ENCODE measurements around the gene FAM168A.

FAM168A gene

GRCh38 chr11:73395297-73396208, 202.4 kb downstream of the FAM168A start:
- H3K27ac ChIP-seq (ENCODE audit: low read depth, low read length): no peak overlapping the region

GRCh38 chr11:73394416-73395296, 203.3 kb downstream of the FAM168A start:
- no peaks in the 10 kb centered on the region for H3K36me3 ChIP-seq (ENCODE audit: low read length)
- no peak overlapping the region for H3K4me2 ChIP-seq (ENCODE audit: low read depth, low read length, poor library complexity, severe bottlenecking)
- no peak overlapping the region for H3K9ac ChIP-seq (ENCODE audit: low read length)
- H3F3A ChIP-seq (ENCODE audit: insufficient read depth): no peaks in the 10 kb centered on the region
- no peaks in the 10 kb centered on the region for H4K20me1 ChIP-seq (ENCODE audit: low read depth, low read length)
- H3K79me2 ChIP-seq (ENCODE audit: insufficient read depth, low read length): peaks cover 15% of the 10 kb centered on the region
- no peaks in the 10 kb centered on the region for H3K9me2 ChIP-seq (replicated peaks; ENCODE audit: insufficient read depth, low read length)
- H3K9me3 ChIP-seq (ENCODE audit: insufficient read depth, low read length): no peaks in the 10 kb centered on the region
- no peak overlapping the region for H3K27ac ChIP-seq (ENCODE audit: low read depth, low read length)
- no peak for TF ChIP-seq EZH2phosphoT487 (conservative IDR thresholded peaks at IDR 0.05; ENCODE audit: low read length)
- no peak for TF ChIP-seq CTCF (IDR thresholded peaks at IDR 0.05; ENCODE audit: insufficient read depth, low read length, poor library complexity, severe bottlenecking)
- H3K27me3 ChIP-seq (ENCODE audit: low read length): no peaks in the 10 kb centered on the region
- H3K4me3 ChIP-seq (ENCODE audit: insufficient read depth, low read length, poor library complexity, severe bottlenecking): no peak overlapping the region
- H2AFZ ChIP-seq (ENCODE audit: low read depth, low read length, severe bottlenecking): no peak overlapping the region

More at GRCh38 chr11:73395297-73396208, 202.4 kb downstream of the FAM168A start:
- Histone ChIP-seq H3F3A (ENCODE audit: insufficient read depth) (0 out of 2 replicates have a peak, but pooled peaks cover 3% of the 10 kb centered on the region), H3K27me3 (ENCODE audit: low read length) (no peaks in the 10 kb centered on the region), H3K9me2 (replicated peaks; ENCODE audit: insufficient read depth, low read length) (no peaks in the 10 kb centered on the region), H3K4me3 (ENCODE audit: insufficient read depth, low read length, poor library complexity, severe bottlenecking) (no peak overlapping the region), H3K36me3 (ENCODE audit: low read length) (no peaks in the 10 kb centered on the region), H3K4me2 (ENCODE audit: low read depth, low read length, poor library complexity, severe bottlenecking) (no peak overlapping the region), H3K9me3 (ENCODE audit: insufficient read depth, low read length) (no peaks in the 10 kb centered on the region), H4K20me1 (ENCODE audit: low read depth, low read length) (no peaks in the 10 kb centered on the region), H2AFZ (ENCODE audit: low read depth, low read length, severe bottlenecking) (no peak overlapping the region), H3K79me2 (ENCODE audit: insufficient read depth, low read length) (peaks cover 6% of the 10 kb centered on the region; the same call in 1 of the 2 replicates), H3K9ac (ENCODE audit: low read length) (no peak overlapping the region)
- TF ChIP-seq EZH2phosphoT487 (conservative IDR thresholded peaks at IDR 0.05; ENCODE audit: low read length) (no peak), CTCF (IDR thresholded peaks at IDR 0.05; ENCODE audit: insufficient read depth, low read length, poor library complexity, severe bottlenecking) (no peak)

GRCh38 chr11:73393479-73394415, 204.2 kb downstream of the FAM168A start:
- H3F3A ChIP-seq (ENCODE audit: insufficient read depth): no peaks in the 10 kb centered on the region
- H2AFZ ChIP-seq (ENCODE audit: low read depth, low read length, severe bottlenecking): no peak overlapping the region
- peaks cover 21% of the 10 kb centered on the region for H3K79me2 ChIP-seq (ENCODE audit: insufficient read depth, low read length)
- TF ChIP-seq CTCF (IDR thresholded peaks at IDR 0.05; ENCODE audit: insufficient read depth, low read length, poor library complexity, severe bottlenecking): peak; percentile 52
- no peak for TF ChIP-seq EZH2phosphoT487 (conservative IDR thresholded peaks at IDR 0.05; ENCODE audit: low read length)
- H3K27me3 ChIP-seq (ENCODE audit: low read length): no peaks in the 10 kb centered on the region
- no peaks in the 10 kb centered on the region for H3K36me3 ChIP-seq (ENCODE audit: low read length)
- H3K4me3 ChIP-seq (ENCODE audit: insufficient read depth, low read length, poor library complexity, severe bottlenecking): no peak overlapping the region
- H3K9me2 ChIP-seq (replicated peaks; ENCODE audit: insufficient read depth, low read length): no peaks in the 10 kb centered on the region
- H3K4me2 ChIP-seq (ENCODE audit: low read depth, low read length, poor library complexity, severe bottlenecking): no peak overlapping the region
- no peaks in the 10 kb centered on the region for H3K9me3 ChIP-seq (ENCODE audit: insufficient read depth, low read length)
- no peaks in the 10 kb centered on the region for H4K20me1 ChIP-seq (ENCODE audit: low read depth, low read length)
- H3K9ac ChIP-seq (ENCODE audit: low read length): no peak overlapping the region
- no peak overlapping the region for H3K27ac ChIP-seq (ENCODE audit: low read depth, low read length)
